NCI-H2196 (cell line): ENCODE measurements around the gene RNF227.

Experiments
- DNase-seq: peaks from one replicate; lab custom pipeline; 2025; ENCODE audit not compliant: unreplicated experiment; lab: John Stamatoyannopoulos, UW

Gene RNF227

DNA sequence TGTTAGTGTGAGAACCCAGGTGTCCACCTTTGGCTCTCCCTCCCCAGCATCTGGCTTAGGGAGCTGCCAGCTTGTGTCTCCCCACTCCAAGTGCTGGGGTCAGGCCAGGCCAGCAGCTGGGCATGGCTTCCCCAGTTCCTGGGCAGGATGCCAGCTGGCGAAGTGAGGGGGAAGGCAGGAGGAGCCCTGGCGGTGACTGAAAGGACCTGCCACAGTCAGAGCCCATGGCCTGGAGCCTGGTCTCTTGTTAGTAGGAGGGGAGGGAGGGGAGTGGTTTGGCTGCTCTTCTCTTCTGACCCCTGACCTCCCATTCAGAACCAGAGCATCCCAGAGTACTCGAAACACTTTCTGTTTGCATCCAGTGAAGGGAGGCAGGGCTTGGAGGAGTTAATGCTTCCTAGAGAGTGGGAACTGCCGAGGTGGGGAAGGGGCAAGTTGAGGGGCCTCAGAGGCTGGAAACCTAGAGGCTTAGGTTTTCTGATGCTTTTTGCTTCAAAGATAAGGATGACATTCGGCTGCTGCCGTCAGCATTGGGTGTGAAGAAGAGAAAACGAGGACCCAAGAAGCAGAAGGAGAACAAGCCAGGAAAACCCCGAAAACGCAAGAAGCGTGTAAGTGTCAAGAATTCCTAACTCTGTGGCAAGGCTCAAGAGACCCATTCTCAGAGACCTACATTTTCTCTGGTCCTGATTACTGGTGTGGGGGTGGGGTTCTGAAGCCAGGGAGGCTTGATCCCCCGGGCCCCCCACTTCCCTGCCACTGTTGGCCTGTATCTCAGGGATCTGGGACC, 26.7 kb downstream of the RNF227 start:
- peak; percentile 95 for DNase-seq

DNA sequence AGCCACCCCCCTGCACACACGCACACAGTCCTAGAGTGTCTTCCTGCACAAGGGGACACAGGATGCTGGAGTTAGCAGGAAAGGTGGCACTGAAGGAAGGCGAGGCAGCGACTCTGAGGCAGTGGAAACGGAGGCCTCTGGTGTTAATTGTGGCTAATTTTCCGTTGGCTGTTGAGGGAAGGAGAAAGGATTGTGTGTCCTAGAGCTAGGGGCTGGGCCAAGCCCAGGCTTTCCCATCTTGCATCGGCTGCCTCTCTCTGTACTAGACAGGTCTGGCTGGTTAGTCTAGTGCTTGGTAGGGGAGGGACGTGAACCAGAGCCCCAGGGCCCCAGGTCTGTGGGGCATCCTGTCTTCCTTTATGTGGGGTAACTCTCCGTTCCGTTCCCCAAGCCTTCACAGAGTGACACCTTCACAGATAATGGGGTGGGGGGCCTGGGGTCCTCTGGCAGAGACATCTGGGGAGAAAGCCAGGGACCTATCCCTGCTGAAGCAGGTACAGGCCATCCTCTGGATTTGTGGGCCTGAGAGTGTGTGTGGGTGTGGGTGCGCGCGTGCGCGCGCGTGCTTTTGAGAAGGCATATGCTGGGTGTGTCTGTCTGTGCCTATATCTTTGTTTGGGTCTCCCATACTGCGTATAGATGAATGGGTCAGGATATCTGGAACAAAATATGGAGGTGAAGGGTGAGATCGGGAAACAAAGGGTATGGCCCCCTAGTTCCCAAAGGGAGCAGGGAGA, 27.7 kb downstream of the RNF227 start, which contains the start of gene CHD3:
CHD3 (plus strand) TSS at position 606 of the 737 bp plus-strand sequence. CDS start 212 bp downstream, outside the sequence.
- no peak for DNase-seq

DNA sequence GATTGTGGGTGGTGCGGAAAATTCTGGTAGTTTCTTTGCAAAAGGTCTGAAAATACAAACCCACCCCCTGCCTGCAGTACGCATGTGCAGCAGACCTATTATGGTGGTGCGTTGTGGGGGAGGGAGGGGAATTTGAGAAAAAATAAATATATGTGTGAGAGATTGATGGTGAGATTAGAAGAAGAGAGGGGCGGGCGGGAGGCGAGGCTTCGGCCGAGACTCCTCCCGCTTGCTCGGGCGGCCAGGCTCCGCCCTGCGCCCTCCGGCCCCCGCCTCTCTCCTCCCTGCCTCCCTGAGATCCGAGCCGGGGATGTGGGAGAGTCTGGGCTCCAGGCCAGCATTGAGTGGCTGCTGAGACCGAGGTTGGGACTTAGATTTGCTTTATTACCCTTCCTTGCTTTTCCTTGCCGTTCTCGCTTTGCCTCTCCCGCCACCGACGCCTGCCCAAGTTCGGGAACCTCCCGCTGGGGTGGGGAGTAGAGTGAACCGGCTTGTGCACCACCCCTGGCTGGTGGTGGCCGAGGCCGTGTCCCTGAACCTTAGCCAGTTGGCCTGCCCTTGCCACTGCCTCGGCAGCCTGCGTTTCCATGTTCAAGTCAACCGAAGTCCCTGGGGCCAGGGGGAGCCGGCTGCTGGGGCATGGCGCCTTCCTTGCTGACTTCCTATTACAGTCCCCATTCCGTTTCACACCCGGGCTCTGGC, 28.5 kb downstream of the RNF227 start:
- peak; percentile 84 for DNase-seq

DNA sequence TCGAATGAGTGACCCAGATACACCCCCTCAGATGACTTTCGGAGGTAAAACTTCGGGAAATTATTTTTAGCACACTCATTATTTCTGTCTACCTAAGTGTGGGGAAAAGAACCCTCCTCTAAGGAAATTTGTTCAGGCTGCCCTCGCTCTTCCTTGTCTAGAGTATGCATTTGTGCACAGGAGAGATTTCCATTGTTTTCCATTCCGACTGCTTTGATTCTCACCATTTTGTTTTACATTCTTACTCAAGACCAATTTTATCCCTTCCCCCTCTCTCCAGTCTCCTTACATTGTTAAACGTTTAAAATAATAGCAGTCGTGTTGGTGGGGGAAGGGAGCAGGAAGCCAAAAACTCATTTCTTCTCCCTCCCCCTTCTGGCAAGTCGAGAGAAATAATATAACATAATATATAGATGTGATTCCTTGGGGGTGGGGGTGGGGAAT, 29.0 kb downstream of the RNF227 start:
- DNase-seq, result no peak

- no peak for DNase-seq
Observed at GRCh38 chr17:7886227-7887037, 29.7 kb downstream of the RNF227 start.

DNA sequence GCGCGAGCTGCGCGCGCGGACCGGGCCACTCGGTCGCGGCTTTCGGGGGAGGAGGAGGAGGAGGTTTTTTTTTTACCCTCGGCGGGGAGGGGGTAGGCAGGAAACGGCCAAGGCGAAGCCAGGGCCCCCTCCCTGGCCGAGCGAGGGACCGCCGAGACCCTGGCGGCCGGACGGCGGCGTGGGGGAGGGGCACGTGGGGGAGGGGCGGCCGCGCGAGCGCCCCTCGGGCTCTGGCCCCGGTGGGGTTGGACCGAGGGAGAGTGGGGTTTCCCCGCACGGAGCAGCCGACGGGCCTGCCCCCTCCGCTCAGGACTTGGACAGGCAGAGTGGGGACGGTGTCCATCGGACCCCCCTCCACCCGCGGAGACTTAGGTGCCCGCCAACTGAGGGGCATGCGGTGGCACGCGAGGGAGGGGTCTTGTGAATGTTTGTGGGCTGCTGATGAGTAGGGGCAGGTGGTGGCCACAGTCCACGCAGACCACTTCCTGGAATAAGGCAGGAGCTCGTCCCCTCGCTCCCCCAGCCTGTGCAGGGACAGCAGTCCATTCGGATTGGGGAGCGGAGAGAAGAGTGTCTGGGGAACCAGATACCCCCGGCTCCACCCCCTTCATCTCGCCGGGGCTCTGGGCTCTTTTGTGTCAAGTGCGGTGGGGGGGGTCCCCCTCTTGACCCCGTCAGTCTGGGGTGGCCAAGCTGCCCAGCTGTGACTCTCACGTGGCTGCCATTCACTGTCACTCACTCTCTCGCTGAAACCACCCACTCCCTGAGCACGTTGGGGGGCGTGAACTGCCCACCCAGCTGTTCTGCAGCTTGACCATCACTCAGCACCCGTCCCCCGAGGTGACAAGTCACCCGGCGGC, 30.5 kb downstream of the RNF227 start:
- DNase-seq, result no peak

GRCh38 chr17:7884581-7885366, 31.3 kb downstream of the RNF227 start:
- DNase-seq, result no peak

DNA sequence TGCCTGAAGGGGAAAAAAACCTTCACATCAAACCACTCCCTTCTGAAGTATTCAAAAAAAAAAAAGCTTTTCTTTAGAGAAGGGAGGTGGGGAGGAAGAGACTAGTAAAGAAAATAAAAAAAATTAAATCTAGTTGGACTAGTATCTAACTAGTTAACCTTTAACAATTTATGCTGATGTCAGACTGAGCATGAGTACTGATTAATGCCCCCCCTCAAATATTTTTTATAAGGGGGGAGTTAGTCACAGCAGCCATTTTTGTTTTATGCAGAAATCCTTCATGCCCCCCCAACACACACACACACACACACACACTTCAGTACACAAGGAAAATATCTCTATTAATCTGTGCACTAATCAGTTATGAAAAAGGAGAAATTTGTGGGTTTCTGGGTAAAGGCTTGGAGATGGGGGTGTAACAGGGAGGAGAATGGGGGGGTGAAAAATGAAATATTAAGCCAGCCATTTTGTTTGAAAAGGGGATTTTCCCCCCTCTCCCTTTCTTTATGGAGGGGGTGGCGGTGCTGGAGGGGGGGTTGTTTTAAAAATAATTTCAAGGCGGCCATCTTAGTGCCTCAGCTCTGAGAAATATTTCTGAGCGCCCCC, 32.2 kb downstream of the RNF227 start:
- peak; percentile 15 for DNase-seq

DNA sequence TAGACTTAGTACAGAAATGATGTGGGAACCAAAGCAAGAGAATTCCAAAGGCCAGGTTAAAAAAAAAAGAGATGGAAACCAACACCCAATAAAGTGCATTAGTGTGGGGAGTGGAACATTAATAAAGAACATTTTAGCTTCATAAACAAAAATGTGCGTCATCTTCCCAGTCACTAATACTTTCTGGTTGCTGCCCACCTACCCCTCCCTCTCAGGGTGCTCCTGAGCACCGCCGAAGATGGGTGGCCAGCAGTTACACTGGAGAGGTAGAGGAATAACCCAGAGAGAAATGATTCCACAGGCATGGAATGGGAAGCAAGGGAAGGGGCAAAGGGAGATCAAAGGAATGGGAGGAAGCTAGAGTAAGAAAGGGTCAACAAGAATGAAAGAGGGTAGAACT, 33.5 kb downstream of the RNF227 start:
- DNase-seq, result no peak

GRCh38 chr17:7882068-7882467, 34.0 kb downstream of the RNF227 start:
- DNase-seq, result peak; percentile 39

GRCh38 chr17:7881276-7882054, 34.6 kb downstream of the RNF227 start:
- peak; percentile 39 for DNase-seq

- no peak for DNase-seq
Observed at GRCh38 chr17:7880076-7880868, 35.8 kb downstream of the RNF227 start.

- DNase-seq, result no peak
Observed at GRCh38 chr17:7878234-7878633, 37.9 kb downstream of the RNF227 start.

- DNase-seq, result no peak
Observed at GRCh38 chr17:7875804-7876370, 40.2 kb downstream of the RNF227 start.

DNA sequence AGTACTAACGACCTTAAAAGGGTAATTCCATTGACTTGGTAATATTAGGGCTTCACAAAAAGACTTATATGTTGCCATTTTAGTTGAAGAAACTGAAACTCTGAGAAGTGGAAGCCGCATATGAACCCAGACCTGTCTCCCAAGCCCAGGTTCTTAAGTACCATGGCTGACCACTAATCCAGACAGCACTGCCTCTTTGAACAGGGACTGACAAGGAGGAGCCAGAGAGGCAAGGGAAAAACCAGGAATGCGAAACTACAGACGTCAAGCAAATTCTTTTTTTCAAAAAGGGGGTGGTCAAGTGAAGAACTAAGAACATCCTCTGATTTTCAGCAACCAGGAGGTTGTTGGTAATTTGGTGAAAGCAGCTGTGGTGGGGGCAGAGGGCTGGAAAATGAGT, 43.0 kb downstream of the RNF227 start:
- no peak for DNase-seq

DNA sequence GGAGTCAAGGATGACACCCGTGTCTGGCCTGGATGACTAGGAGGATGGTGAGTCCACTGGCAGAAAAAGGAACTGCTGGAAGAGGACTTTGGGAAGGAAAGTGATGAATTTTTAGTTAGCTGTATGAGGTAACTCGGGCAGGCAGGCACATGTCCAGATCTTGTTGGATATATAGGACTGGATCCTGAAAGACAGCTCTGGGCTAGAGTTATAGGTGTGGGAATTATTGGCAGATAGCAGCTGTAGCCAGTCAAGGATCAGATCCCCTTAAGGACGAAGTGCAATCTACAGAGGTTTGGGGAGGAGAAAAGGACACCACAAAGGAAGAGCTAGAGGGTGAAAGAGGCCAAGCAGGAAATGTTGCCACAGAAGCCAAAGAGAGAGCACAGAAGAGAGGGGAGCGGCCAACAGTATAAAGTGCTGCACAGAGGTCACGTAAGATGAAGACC, 48.2 kb downstream of the RNF227 start:
- DNase-seq, result no peak
